ENCODE data around the gene IDH2. TPM values are rescaled to one million over a fixed set of nuclear protein-coding genes. Genes with fewer than 3 reads are reported as not detected.

The IDH2 gene
- total and polyA plus RNA-seq, 2 of the 4 experiments (the other 2 are of a cell fraction), result 84.9 to 118 TPM

- H3K14ac ChIP-seq (replicated peaks; ENCODE audit: low read depth, low read length), result no peak overlapping the region
- H2BK20ac ChIP-seq (ENCODE audit: low read depth, low read length), result no peak overlapping the region
- intact Hi-C loops (cut with micrococcal nuclease), result no loop called here
- no peak overlapping the region for H2AK5ac ChIP-seq (ENCODE audit: low read depth, low read length)
- no peak overlapping the region for H3K27ac ChIP-seq (ENCODE audit: insufficient read depth, low read length)
- no peaks in the 10 kb centered on the region for H3K36me3 ChIP-seq (ENCODE audit: control insufficient read depth, insufficient read depth, low read length)
- H3K4me3 ChIP-seq (ENCODE audit: insufficient read depth, low read depth, low read length), result no peak overlapping the region
- no peak for ATAC-seq (ENCODE audit: low read depth)
- peaks cover 1% of the 10 kb centered on the region; the same call in 1 of the 2 replicates for H3K4me1 ChIP-seq (ENCODE audit: control insufficient read depth, insufficient read depth, low read length)
- in situ Hi-C loops (cut with MboI; ENCODE audit: low sequenced_read_pairs), result no loop called here
- no peaks in the 10 kb centered on the region for H3K27me3 ChIP-seq (ENCODE audit: control insufficient read depth, insufficient read depth, low read length)
- H3K4ac ChIP-seq (ENCODE audit: low read depth, low read length), result no peak overlapping the region
- no peak overlapping the region for H2BK5ac ChIP-seq (ENCODE audit: low read depth, low read length, poor library complexity, severe bottlenecking)
- ChIA-PET CTCF (no interaction called here), POLR2A (ENCODE audit: unreplicated experiment) (no interaction called here)
- no peak overlapping the region for H4K91ac ChIP-seq (ENCODE audit: insufficient read depth, low read depth, low read length)
- no peak overlapping the region for H2BK120ac ChIP-seq (ENCODE audit: low read depth, low read length)
- no peak overlapping the region for H4K8ac ChIP-seq (ENCODE audit: low read depth in 2 of 2, low read length in 2 of 2)
- H3K9me3 ChIP-seq (ENCODE audit: control insufficient read depth, insufficient read depth, low read length), result no peaks in the 10 kb centered on the region
- H2AFZ ChIP-seq (replicated peaks; ENCODE audit: low read length, poor library complexity), result no peak overlapping the region
- no peak overlapping the region for H3K23ac ChIP-seq (ENCODE audit: low read depth, low read length)
- H4K20me1 ChIP-seq (ENCODE audit: insufficient read depth, low read length), result peaks cover 17% of the 10 kb centered on the region
- no TSS peak for BruUV-seq (replicated peaks)
- no peak overlapping the region for H3K9ac ChIP-seq (ENCODE audit: low read depth, low read length)
- DNase-seq, result no peak
- no peak overlapping the region for H3K56ac ChIP-seq (ENCODE audit: extremely low read depth, insufficient read depth, low read length)
- H2AK9ac ChIP-seq (replicated peaks; ENCODE audit: low read depth, low read length, poor library complexity), result no peak overlapping the region
- H2BK15ac ChIP-seq (ENCODE audit: low read depth, low read length), result no peak overlapping the region
- TF ChIP-seq USF2 (IDR thresholded peaks at IDR 0.05; ENCODE audit: low read depth, low read length) (no peak), CTCF (conservative IDR thresholded peaks at IDR 0.05; ENCODE audit: low read depth, low read length) (no peak), CEBPB (IDR thresholded peaks at IDR 0.05; ENCODE audit: low read depth, low read length) (no peak), ELK1 (IDR thresholded peaks at IDR 0.05; ENCODE audit: borderline replicate concordance, low read depth, low read length) (no peak), MXI1 (IDR thresholded peaks at IDR 0.05; ENCODE audit: borderline replicate concordance, low read depth, low read length) (no peak), FOS (IDR thresholded peaks at IDR 0.05; ENCODE audit: low read depth, low read length) (no peak), MAZ (IDR thresholded peaks at IDR 0.05; ENCODE audit: borderline replicate concordance, low read depth, low read length) (no peak), POLR2A (IDR thresholded peaks at IDR 0.05; ENCODE audit: low read depth, low read length) (no peak), RAD21 (IDR thresholded peaks at IDR 0.05; ENCODE audit: low read length) (no peak), SMC3 (IDR thresholded peaks at IDR 0.05; ENCODE audit: low read depth, low read length) (no peak), MAFK (IDR thresholded peaks at IDR 0.05; ENCODE audit: low read depth, low read length) (no peak), RCOR1 (IDR thresholded peaks at IDR 0.05; ENCODE audit: insufficient replicate concordance, low read length) (no peak), RFX5 (IDR thresholded peaks at IDR 0.05; ENCODE audit: low read depth, low read length) (no peak), BHLHE40 (IDR thresholded peaks at IDR 0.05; ENCODE audit: low read depth, low read length) (no peak), NFE2L2 (IDR thresholded peaks at IDR 0.05; ENCODE audit: low read depth, low read length) (no peak), CHD1 (IDR thresholded peaks at IDR 0.05; ENCODE audit: low read depth, low read length) (no peak)
- H4K5ac ChIP-seq (ENCODE audit: low read depth, low read length), result no peak overlapping the region
- peaks cover 19% of the 10 kb centered on the region for H3K9me1 ChIP-seq (ENCODE audit: insufficient read depth, low read length)
- dilution Hi-C loops (cut with HindIII; ENCODE audit: low sequenced_read_pairs, unreplicated experiment), result no loop called here
- H3K79me1 ChIP-seq (ENCODE audit: low read depth in 1 of 2, low read length in 2 of 2), result peaks cover 4 to 54% of the 10 kb centered on the region in 2 experiments
- no CpG with 5 or more reads among the region's 3 CpGs for WGBS, 2 experiments (ENCODE audit: extremely low coverage in 2 of 2, insufficient read length in 1 of 2)
- no peak overlapping the region for H3K18ac ChIP-seq (ENCODE audit: low read depth, low read length)
- no peak overlapping the region for H3K4me2 ChIP-seq (ENCODE audit: low read depth, low read length)
Observed at GRCh38 chr15:90060797-90061196, 41.5 kb downstream of the IDH2 start.
